ENCODE results near the gene FRS3. TPM values are rescaled to one million over a fixed set of nuclear protein-coding genes. Genes with fewer than 3 reads are reported as not detected.

The FRS3 gene
- total RNA-seq, 1 experiment from 2014 or later: 4.3 TPM

DNA sequence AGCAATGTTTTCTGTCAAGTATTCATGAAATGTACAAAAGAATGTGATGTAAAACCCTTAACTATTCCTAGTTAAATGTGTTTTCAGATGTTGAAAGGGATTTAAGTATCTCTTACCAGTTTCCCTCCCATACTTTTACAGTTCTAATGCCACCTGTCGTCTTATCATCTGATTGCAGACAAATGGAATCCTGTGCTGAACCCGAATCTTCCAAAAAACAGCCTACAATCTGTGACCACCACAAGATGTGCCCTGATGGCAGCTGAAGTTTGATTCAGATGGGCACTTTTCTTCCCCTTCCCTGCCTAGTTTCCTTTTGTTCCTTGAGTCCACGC lies 9.7 kb upstream of the FRS3 start:
- BruUV-seq (replicated peaks): no TSS peak
- intact Hi-C loops (cut with micrococcal nuclease): loop anchor here (5.0 to 10.0 kb wide), 3 partner anchors 148 to 435 kb away; no protein-coding TSS in a partner anchor
- POLR2A ChIA-PET (ENCODE audit: unreplicated experiment): no interaction called here

DNA sequence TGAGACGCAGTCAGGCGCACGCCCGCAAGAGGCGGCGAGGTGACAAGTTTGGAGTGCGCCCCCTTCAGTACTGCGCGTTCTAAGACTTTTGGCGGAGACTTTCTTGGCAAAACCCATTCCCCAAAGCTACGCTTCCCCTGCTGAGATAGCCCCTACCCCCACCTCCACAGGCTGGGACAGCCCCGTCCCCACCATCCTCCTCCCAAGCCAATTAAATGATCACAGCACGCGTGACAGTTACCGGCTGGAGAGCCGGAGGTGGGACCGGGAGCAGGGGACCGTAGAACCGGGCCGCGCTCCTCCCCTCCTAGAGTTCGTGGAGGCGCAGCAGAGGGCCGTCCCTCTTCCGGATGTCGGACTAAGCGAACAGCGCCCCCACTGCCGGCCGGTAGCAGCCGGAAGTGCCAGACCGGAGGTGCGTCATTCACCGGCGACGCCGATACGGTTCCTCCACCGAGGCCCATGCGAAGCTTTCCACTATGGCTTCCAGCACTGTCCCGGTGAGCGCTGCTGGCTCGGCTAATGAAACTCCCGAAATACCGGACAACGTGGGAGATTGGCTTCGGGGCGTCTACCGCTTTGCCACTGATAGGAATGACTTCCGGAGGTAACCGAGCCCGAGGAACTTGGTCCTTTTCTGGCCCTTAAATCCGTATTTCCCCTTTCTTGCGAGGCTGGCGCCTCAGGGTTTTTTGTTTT lies 7.7 kb upstream of the FRS3 start, which contains the start of gene TOMM6:
Gene TOMM6 (plus strand): TSS at position 476 of the 699 bp plus-strand sequence. CDS start 4 bp downstream, at position 480.
- TF ChIP-seq EZH2 (IDR thresholded peaks at IDR 0.05; ENCODE audit: low read length, unreplicated experiment): no peak
- TF ChIP-seq, protein P1, sequence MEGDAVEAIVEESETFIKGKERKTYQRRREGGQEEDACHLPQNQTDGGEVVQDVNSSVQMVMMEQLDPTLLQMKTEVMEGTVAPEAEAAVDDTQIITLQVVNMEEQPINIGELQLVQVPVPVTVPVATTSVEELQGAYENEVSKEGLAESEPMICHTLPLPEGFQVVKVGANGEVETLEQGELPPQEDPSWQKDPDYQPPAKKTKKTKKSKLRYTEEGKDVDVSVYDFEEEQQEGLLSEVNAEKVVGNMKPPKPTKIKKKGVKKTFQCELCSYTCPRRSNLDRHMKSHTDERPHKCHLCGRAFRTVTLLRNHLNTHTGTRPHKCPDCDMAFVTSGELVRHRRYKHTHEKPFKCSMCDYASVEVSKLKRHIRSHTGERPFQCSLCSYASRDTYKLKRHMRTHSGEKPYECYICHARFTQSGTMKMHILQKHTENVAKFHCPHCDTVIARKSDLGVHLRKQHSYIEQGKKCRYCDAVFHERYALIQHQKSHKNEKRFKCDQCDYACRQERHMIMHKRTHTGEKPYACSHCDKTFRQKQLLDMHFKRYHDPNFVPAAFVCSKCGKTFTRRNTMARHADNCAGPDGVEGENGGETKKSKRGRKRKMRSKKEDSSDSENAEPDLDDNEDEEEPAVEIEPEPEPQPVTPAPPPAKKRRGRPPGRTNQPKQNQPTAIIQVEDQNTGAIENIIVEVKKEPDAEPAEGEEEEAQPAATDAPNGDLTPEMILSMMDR (conservative IDR thresholded peaks at IDR 0.05; ENCODE audit: low read depth, low read length): peak; percentile 75
- intact Hi-C loops (cut with micrococcal nuclease): loop anchor here (1.0 to 10.0 kb wide), 5 partner anchors 53 to 437 kb away; partner anchors contain the start of genes BYSL, MED20 and TFEB
- POLR2A ChIA-PET (ENCODE audit: unreplicated experiment): interaction anchor here (1.1 kb wide), 1 partner anchor 134 kb away, joined by 10 read pairs; the partner anchor contains the start of genes BYSL and MED20
- Histone ChIP-seq H3K9me2 (replicated peaks; ENCODE audit: low read length) (no peaks in the 10 kb centered on the region), H4K20me1 (ENCODE audit: low read length) (no peaks in the 10 kb centered on the region), H3K27me3 (ENCODE audit: low read length) (no peaks in the 10 kb centered on the region), H3K27ac (ENCODE audit: low read length) (peak within 1 kb of the TSS; percentile 69), H2AFZ (ENCODE audit: low read length) (peak within 1 kb of the TSS; percentile 90), H3F3A (ENCODE audit: low read length, unreplicated experiment) (no peaks in the 10 kb centered on the region), H3K4me1 (ENCODE audit: insufficient read depth, low read length) (peaks cover 17% of the 10 kb centered on the region), H3K4me3 (ENCODE audit: low read length) (peak within 1 kb of the TSS; percentile 89), H3K4me2 (ENCODE audit: low read length) (peak within 1 kb of the TSS; percentile 94), H3K9me3 (ENCODE audit: low read length) (no peaks in the 10 kb centered on the region), H3K36me3 (ENCODE audit: low read depth, low read length) (peaks cover 30% of the 10 kb centered on the region), H3K79me2 (ENCODE audit: low read length) (peaks cover 21% of the 10 kb centered on the region), H3K9ac (ENCODE audit: low read length) (peak within 1 kb of the TSS; percentile 96)
- peak; percentile 96 for DNase-seq
- no TSS peak for BruUV-seq (replicated peaks)
- CTCF ChIA-PET: interaction anchor here (0.6 to 1.2 kb wide), 5 partner anchors 53 to 258 kb away, joined by 3 to 7 read pairs (median 6); partner anchors contain the start of genes BYSL and MED20
- peak; percentile 77 for ATAC-seq

More for the DNA sequence above, 9.7 kb upstream of the FRS3 start:
- CTCF ChIA-PET: no interaction called here
- peaks cover 17% of the 10 kb centered on the region for H3K4me1 ChIP-seq (ENCODE audit: insufficient read depth, low read length)
- DNase-seq (no peak), ATAC-seq (no peak)
- no peaks in the 10 kb centered on the region for H3F3A ChIP-seq (ENCODE audit: low read length, unreplicated experiment)
- no peaks in the 10 kb centered on the region for H3K9me2 ChIP-seq (replicated peaks; ENCODE audit: low read length)
- TF ChIP-seq EZH2 (IDR thresholded peaks at IDR 0.05; ENCODE audit: low read length, unreplicated experiment) (no peak), EZH2phosphoT487 (IDR thresholded peaks at IDR 0.05; ENCODE audit: borderline replicate concordance, low read length) (no peak)
- TF ChIP-seq, protein P1 (conservative IDR thresholded peaks at IDR 0.05; ENCODE audit: low read depth, low read length): no peak
- H3K27ac ChIP-seq (ENCODE audit: low read length): no peak overlapping the region
- no peak overlapping the region for H2AFZ ChIP-seq (ENCODE audit: low read length)
- peaks cover 32% of the 10 kb centered on the region for H3K36me3 ChIP-seq (ENCODE audit: low read depth, low read length)
- peak overlapping the region; percentile 89; the same call in 1 of the 2 replicates for H3K4me3 ChIP-seq (ENCODE audit: low read length)
- peak overlapping the region; percentile 68 for H3K4me2 ChIP-seq (ENCODE audit: low read length)
- no peaks in the 10 kb centered on the region for H3K9me3 ChIP-seq (ENCODE audit: low read length)
- peaks cover 21% of the 10 kb centered on the region for H3K79me2 ChIP-seq (ENCODE audit: low read length)
- no peaks in the 10 kb centered on the region for H3K27me3 ChIP-seq (ENCODE audit: low read length)
- no peaks in the 10 kb centered on the region for H4K20me1 ChIP-seq (ENCODE audit: low read length)
- no peak overlapping the region for H3K9ac ChIP-seq (ENCODE audit: low read length)

Data from PC-3 (cell line).